Right lobe of liver (tissue), 6 donors: ENCODE data around the gene SOWAHA. TPM values are rescaled to one million over a fixed set of nuclear protein-coding genes. Genes with fewer than 3 reads are reported as not detected.

ENCODE experiments used
- ATAC-seq, 4 donors: fragments of 200-7000 bp; cut with Tn5 transposase; one replicate each; pipeline ENCODE4 v1.9.1; 2020; ENCODE audit warnings: mild to moderate bottlenecking in 4 of 4, moderate library complexity in 4 of 4
- DNase-seq, 3 donors: peaks; one replicate each; pipeline ENCODE4 v3.0.0-alpha.2; 2020
- H3K27ac ChIP-seq, 3 donors: fragments of 200-600 bp; one replicate each; pipeline ENCODE4 v1.8.0; 2022
- H3K27me3 ChIP-seq, 2 donors: fragments of 200-600 bp; one replicate each; pipeline ENCODE4 v1.8.0; 2022
- H3K36me3 ChIP-seq, 4 donors: fragments of 200-600 bp; sonication (generic) in 1 of 4; one replicate each; pipeline versions ENCODE4 v1.5.1 to v1.8.0; 2017 to 2022; ENCODE audit warnings: control low read depth in 1 of 4
- H3K4me1 ChIP-seq, 4 donors: fragments of 200-600 bp; sonication (generic) in 1 of 4; one replicate each; pipeline versions ENCODE4 v1.5.1 to v1.8.0; 2017 to 2022; ENCODE audit warnings: control low read depth in 1 of 4
- H3K4me3 ChIP-seq, 3 donors: fragments of 200-600 bp; one replicate each; pipeline ENCODE4 v1.8.0; 2022
- H3K9me3 ChIP-seq, 4 donors: fragments of 200-600 bp; sonication (generic) in 1 of 4; one replicate each; pipeline versions ENCODE4 v1.5.1 to v1.8.0; 2017 to 2022; ENCODE audit warnings: control low read depth in 1 of 4
- POLR2A ChIP-seq: fragments of 450-650 bp; IDR thresholded peaks from one replicate; pipeline ENCODE4 v1.6.1; 2017; ENCODE audit warnings: antibody characterized with exemption, mild to moderate bottlenecking
- WGBS: methylation state at CpG from one replicate; pipeline ENCODE4 v1.1.6; 2018; ENCODE audit warnings: low coverage, low lambda C conversion rate; ENCODE audit not compliant: insufficient coverage; ENCODE audit errors: missing lambda C conversion rate; 5-methylcytosine and 5-hydroxymethylcytosine counted together
- intact Hi-C, 2 donors: fragments of 100-400 bp; cut with DNase I; formaldehyde crosslinking; loops; one replicate each; pipeline versions ENCODE4 v1.11.2 to v1.14.1; 2022
- small RNA-seq, 2 experiments: library from RNA; depleted of rRNA; stranded (forward); fragments of <200 nt; gene quantifications; one replicate each; pipeline ENCODE3, GENCODE V24; 2016
- total RNA-seq, 6 experiments: library from RNA; depleted of rRNA in 2 of 6; stranded (reverse); fragments of >200 nt in 2 of 6; fragmentation: NEBNext Ultra II Directional in 3 of 6; extraction: Animal tissue kit (Norgen Biotek cat#: 25700) in 3 of 6; gene quantifications; one replicate each; pipeline versions ENCODE4 v1.1.0 to v1.2.4, GENCODE V29; 2016 to 2023
- TF ChIP-seq, protein P1 (sequence below), 4 donors: fragments of 200-600 bp in 3 of 4; fragments of 450-650 bp in 1 of 4; IDR thresholded peaks; one replicate each; pipeline versions ENCODE4 v1.5.1 to v1.8.0; 2016 to 2022; ENCODE audit warnings: antibody characterized with exemption in 4 of 4, mild to moderate bottlenecking in 2 of 4
- donor health status: DM: no; HTN: yes; CAD: no.
- donor health status: DM: no; HTN: no; CAD: no.
- donor health status: DM: no; HTN: no; CAD: no.
- donor health status: DM: no; HTN: yes; CAD: no.
- donor health status: DM: no; HTN: yes; CAD: no.

The SOWAHA gene
- total RNA-seq, 6 experiments from 2014 or later: 0.95 to 4.7 (median 1.4) TPM

DNA sequence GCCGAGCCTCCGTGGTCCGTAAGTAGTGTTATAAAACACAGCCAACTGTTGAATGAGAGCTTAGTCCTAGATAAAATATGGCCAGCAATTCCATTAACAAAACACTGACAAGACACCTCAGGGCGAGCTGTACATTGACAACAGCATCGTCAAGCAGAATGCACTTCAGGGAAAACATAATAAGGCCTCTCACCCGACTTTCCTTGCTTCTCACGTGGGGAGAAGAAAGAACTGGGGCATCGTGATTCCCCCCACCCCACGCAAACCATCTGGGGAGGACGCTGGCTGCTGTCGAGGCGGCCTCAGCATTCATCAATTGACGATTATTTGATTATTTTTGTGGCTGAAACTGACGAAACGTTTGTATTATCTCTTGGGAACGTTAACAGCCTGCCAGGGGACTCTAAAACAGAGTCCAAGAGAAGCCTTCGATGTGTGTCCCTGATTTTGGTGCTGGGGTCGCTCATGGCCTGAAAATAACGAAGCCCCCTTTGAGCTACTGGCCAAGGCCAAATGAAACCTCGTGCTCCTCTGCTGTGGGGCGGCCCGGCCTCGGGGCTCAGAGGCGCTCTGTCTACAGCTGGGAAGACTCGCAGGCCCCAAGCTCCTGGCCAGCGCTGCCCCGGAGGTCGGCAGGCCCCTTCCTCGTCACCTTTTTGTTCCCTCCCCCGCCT, 52.7 kb downstream of the SOWAHA start:
- DNase-seq (no peak), ATAC-seq (no peak)
- H3K36me3 ChIP-seq: peaks cover 0 to 20% (median 10%) of the 10 kb centered on the region in 4 donors
- peaks cover 0 to 36% (median 15%) of the 10 kb centered on the region in 4 donors for H3K4me1 ChIP-seq
- H3K27ac ChIP-seq: peak overlapping the region; percentile 97 to 99 (median 99)
- H3K27me3 ChIP-seq: no peaks in the 10 kb centered on the region
- no peaks in the 10 kb centered on the region for H3K9me3 ChIP-seq
- intact Hi-C loops: loop anchor here in 1 of 2 donors (5.0 kb wide), 1 partner anchor 39 kb away; no protein-coding TSS in a partner anchor
- no peak for TF ChIP-seq POLR2A
- TF ChIP-seq, protein P1, sequence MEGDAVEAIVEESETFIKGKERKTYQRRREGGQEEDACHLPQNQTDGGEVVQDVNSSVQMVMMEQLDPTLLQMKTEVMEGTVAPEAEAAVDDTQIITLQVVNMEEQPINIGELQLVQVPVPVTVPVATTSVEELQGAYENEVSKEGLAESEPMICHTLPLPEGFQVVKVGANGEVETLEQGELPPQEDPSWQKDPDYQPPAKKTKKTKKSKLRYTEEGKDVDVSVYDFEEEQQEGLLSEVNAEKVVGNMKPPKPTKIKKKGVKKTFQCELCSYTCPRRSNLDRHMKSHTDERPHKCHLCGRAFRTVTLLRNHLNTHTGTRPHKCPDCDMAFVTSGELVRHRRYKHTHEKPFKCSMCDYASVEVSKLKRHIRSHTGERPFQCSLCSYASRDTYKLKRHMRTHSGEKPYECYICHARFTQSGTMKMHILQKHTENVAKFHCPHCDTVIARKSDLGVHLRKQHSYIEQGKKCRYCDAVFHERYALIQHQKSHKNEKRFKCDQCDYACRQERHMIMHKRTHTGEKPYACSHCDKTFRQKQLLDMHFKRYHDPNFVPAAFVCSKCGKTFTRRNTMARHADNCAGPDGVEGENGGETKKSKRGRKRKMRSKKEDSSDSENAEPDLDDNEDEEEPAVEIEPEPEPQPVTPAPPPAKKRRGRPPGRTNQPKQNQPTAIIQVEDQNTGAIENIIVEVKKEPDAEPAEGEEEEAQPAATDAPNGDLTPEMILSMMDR (IDR thresholded peaks at IDR 0.05): no peak
- 26% methylated on average over 18 of the region's 30 CpGs for WGBS
- peak overlapping the region; percentile 60 to 87 (median 76) for H3K4me3 ChIP-seq

Small RNA genes lying within 50 kb of the gene (small RNA-seq; reads per million reads assigned to genes)
- gene RNA5SP192: 0 reads per million in 2 experiments

Other genes with a start within 250 kb of the SOWAHA start
- under 1 TPM in 1 of 6 experiments, not detected in 5; 0.26 TPM for gene IL13, start 155.1 kb upstream of the SOWAHA start, total RNA-seq
- gene IL4, start 139.3 kb upstream of the SOWAHA start, total RNA-seq: not detected
- 1 to 10 TPM; 1.3 to 4.2 (median 2.1) TPM for gene KIF3A, start 75.8 kb upstream of the SOWAHA start, total RNA-seq
- under 1 TPM in 1 of 6 experiments, not detected in 5; 0.11 TPM for gene CCNI2, start 65.9 kb upstream of the SOWAHA start, total RNA-seq
- 10 to 100 TPM in 5 of 6 experiments, 1 to 10 TPM in 1; 8.0 to 15.9 (median 13.3) TPM for gene SEPTIN8, start 36.1 kb upstream of the SOWAHA start, total RNA-seq
- 10 to 100 TPM; 29.5 to 96.1 (median 77.4) TPM for gene SHROOM1, start 17.3 kb downstream of the SOWAHA start, total RNA-seq
- gene GDF9, start 53.2 kb downstream of the SOWAHA start, total RNA-seq: under 1 TPM; 0.20 to 0.71 (median 0.48) TPM
- gene UQCRQ, start 53.3 kb downstream of the SOWAHA start, total RNA-seq: 100 to 1,000 TPM; 488 to 702 (median 628) TPM
- gene LEAP2, start 60.4 kb downstream of the SOWAHA start, total RNA-seq: 100 to 1,000 TPM; 120 to 439 (median 214) TPM
- 10 to 100 TPM; 16.4 to 26.8 (median 20.2) TPM for gene AFF4, start 150.3 kb downstream of the SOWAHA start, total RNA-seq
- gene ZCCHC10, start 213.2 kb downstream of the SOWAHA start, total RNA-seq: 10 to 100 TPM in 2 of 6 experiments, 1 to 10 TPM in 4; 2.6 to 11.0 (median 9.0) TPM
- gene HSPA4, start 238.7 kb downstream of the SOWAHA start, total RNA-seq: 10 to 100 TPM; 30.1 to 68.6 (median 46.1) TPM